ENCODE measurements around the gene LARP1.

DNA sequence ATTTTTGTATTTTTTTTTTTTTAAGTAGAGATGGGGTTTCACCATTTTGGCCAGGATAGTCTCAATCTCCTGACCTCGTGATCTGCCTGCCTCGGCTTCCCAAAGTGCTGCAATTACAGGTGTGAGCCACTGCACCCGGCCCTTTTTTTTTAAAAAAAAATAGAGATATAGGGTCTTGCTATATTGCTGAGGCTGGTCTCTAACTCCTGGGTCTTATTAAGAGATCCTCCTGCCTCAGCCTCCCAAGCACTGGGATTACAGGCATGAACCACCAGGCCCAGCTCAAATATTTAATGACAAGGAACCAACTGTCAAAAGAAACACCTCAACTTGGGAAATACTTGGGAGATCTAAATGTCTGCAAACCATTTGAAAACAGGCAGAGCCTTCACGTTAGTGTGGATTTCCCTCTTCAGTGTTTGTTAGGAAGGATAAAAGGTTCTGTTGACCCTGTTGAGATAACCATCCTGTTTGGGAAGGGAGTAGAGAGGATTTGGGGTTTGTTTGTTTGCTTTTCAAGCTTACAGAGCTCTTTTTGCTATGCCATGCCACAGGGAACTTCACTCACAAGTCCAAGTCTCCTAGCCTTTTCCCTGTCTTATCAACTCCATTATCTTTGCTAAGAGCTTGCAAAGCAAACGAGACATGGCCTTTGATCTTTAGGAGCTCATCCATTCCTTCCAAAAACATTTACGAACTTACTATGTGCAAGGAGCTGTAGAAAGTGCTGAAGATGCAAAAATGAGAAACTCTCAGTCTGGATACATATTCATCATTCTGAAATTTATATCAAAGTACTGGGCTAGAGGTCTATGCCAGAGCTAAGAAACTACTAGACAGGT, 87.7 kb downstream of the LARP1 start:
- TF ChIP-seq MTA3 (IDR thresholded peaks at IDR 0.05; ENCODE audit: borderline replicate concordance) = no peak
- TF ChIP-seq, protein P1, sequence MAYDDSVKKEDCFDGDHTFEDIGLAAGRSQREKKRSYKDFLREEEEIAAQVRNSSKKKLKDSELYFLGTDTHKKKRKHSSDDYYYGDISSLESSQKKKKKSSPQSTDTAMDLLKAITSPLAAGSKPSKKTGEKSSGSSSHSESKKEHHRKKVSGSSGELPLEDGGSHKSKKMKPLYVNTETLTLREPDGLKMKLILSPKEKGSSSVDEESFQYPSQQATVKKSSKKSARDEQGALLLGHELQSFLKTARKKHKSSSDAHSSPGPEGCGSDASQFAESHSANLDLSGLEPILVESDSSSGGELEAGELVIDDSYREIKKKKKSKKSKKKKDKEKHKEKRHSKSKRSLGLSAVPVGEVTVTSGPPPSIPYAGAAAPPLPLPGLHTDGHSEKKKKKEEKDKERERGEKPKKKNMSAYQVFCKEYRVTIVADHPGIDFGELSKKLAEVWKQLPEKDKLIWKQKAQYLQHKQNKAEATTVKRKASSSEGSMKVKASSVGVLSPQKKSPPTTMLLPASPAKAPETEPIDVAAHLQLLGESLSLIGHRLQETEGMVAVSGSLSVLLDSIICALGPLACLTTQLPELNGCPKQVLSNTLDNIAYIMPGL (CRISPR knock-in tag; IDR thresholded peaks at IDR 0.05) = no peak
- TF ChIP-seq RAD21 (CRISPR knock-in tag; conservative IDR thresholded peaks at IDR 0.05 in 1 of 2, IDR thresholded peaks at IDR 0.05 in 1 of 2) = no peak
- no peak for TF ChIP-seq LARP7 (IDR thresholded peaks at IDR 0.05)
